Gastrocnemius medialis (tissue), 4 donors: ENCODE data around the gene ID3. TPM values are rescaled to one million over a fixed set of nuclear protein-coding genes. Genes with fewer than 3 reads are reported as not detected.

ENCODE experiments used
- ATAC-seq, 2 donors: fragments of 150-250 bp; one replicate each; pipeline ENCODE4 v1.9.1; 2016
- DNase-seq, 2 donors: peaks; one replicate each; pipeline ENCODE4 v3.0.0-alpha.2; 2019
- H3K27ac ChIP-seq, 4 donors: fragments of 200-600 bp; sonication (generic); 1 replicate in 1 of 4; 2 replicates in 3 of 4; pipeline ENCODE4 v1.5.1; 2016 to 2018; ENCODE audit warnings: mild to moderate bottlenecking in 2 of 4, moderate library complexity in 1 of 4
- H3K27me3 ChIP-seq, 3 donors: fragments of 200-600 bp; sonication (generic) in 2 of 3; 1 replicate in 1 of 3; 2 replicates in 2 of 3; pipeline versions ENCODE4 v1.5.1 to v1.6.0; 2016 to 2019; ENCODE audit warnings: mild to moderate bottlenecking in 1 of 3, moderate library complexity in 1 of 3
- H3K36me3 ChIP-seq, 2 donors: fragments of 200-600 bp; sonication (generic) in 1 of 2; one replicate each; pipeline ENCODE4 v1.5.1; 2017 to 2018
- H3K4me1 ChIP-seq, 2 donors: fragments of 200-600 bp; sonication (generic) in 1 of 2; one replicate each; pipeline ENCODE4 v1.5.1; 2016 to 2017; ENCODE audit warnings: mild to moderate bottlenecking in 2 of 2
- H3K4me3 ChIP-seq, 4 donors: fragments of 200-600 bp; sonication (generic) in 3 of 4; 1 replicate in 1 of 4; 2 replicates in 3 of 4; pipeline ENCODE4 v1.5.1; 2016 to 2019; ENCODE audit warnings: mild to moderate bottlenecking in 2 of 4
- H3K9me3 ChIP-seq, 3 donors: fragments of 200-600 bp; sonication (generic) in 2 of 3; 1 replicate in 1 of 3; 2 replicates in 2 of 3; pipeline ENCODE4 v1.5.1; 2016 to 2019
- POLR2A ChIP-seq, 2 donors: fragments of 450-650 bp; IDR thresholded peaks; one replicate each; pipeline ENCODE4 v1.6.1; 2017; ENCODE audit warnings: antibody characterized with exemption in 2 of 2, mild to moderate bottlenecking in 2 of 2, moderate library complexity in 2 of 2
- in situ Hi-C, 4 donors: fragments of 200-750 bp; cut with MboI; loops; one replicate each; pipeline versions ENCODE4 v1.15.0 to v1.8.0; 2017; ENCODE audit warnings: low sequenced_read_pairs in 4 of 4
- intact Hi-C: fragments of 100-400 bp; cut with DNase I; formaldehyde crosslinking; loops from one replicate; pipeline ENCODE4 v1.15.1; 2023; ENCODE audit warnings: low total_unique reads
- total RNA-seq, 4 donors: library from RNA; depleted of rRNA; stranded (reverse); fragments of >200 nt; gene quantifications; one replicate each; pipeline versions ENCODE4 v1.1.0 to v1.2.3, GENCODE V29; 2016
- TF ChIP-seq, protein P1 (sequence below), 5 experiments: fragments of 450-650 bp in 3 of 5; fragments of 200-600 bp in 2 of 5; sonication (generic) in 2 of 5; IDR thresholded peaks in 4 of 5; conservative IDR thresholded peaks in 1 of 5; 1 replicate in 4 of 5; 2 replicates in 1 of 5; pipeline ENCODE4 v1.5.1; 2016 to 2019; ENCODE audit warnings: antibody characterized with exemption in 5 of 5, mild to moderate bottlenecking in 3 of 5, moderate library complexity in 3 of 5

Gene ID3
- total RNA-seq, 4 donors from 2014 or later, result 67.9 to 124 (median 83.0) TPM

DNA sequence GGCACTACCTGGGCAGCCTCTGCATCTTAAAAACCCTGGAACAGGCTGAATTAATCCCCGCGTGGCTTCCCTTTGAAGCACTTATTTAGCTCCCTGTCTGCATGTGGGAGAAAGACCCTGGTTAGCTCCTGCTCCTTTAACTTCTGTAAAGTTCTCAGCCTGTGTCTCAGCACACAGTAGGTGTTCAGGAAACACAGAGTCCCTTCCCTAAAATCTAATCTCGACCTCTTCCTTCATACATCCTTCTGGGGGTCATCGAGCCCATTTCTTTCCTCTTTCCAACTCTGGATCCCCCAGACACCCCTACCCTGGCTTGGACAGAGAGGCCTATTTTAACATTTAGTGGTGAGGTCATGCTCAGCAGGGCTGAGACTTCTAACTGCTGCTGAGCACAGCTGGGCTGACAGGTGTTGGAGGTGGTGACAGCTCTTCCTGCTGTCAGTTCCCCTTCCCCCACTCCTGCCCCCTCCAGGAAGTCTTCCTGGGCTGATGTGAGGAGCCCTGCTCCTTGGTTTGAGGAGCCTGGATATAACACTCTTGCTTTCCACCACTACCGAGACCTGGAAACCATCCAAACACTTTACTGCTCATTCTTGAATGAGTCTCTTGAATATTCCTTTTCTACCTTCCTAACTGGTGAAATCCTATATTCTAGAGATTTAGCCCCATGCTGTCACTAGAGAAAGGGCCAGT is 33.6 kb downstream of the ID3 start:
- intact Hi-C loops, result no loop called here
- H3K4me3 ChIP-seq, result no peak overlapping the region
- no peaks in the 10 kb centered on the region for H3K9me3 ChIP-seq
- ATAC-seq, result no peak
- peaks cover 16% of the 10 kb centered on the region in 2 donors for H3K4me1 ChIP-seq
- no peaks in the 10 kb centered on the region for H3K36me3 ChIP-seq
- TF ChIP-seq, protein P1, sequence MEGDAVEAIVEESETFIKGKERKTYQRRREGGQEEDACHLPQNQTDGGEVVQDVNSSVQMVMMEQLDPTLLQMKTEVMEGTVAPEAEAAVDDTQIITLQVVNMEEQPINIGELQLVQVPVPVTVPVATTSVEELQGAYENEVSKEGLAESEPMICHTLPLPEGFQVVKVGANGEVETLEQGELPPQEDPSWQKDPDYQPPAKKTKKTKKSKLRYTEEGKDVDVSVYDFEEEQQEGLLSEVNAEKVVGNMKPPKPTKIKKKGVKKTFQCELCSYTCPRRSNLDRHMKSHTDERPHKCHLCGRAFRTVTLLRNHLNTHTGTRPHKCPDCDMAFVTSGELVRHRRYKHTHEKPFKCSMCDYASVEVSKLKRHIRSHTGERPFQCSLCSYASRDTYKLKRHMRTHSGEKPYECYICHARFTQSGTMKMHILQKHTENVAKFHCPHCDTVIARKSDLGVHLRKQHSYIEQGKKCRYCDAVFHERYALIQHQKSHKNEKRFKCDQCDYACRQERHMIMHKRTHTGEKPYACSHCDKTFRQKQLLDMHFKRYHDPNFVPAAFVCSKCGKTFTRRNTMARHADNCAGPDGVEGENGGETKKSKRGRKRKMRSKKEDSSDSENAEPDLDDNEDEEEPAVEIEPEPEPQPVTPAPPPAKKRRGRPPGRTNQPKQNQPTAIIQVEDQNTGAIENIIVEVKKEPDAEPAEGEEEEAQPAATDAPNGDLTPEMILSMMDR (IDR thresholded peaks at IDR 0.05 in 4 of 5, conservative IDR thresholded peaks at IDR 0.05 in 1 of 5), result no peak
- TF ChIP-seq POLR2A (IDR thresholded peaks at IDR 0.05), result no peak
- peaks cover 0 to 7% (median 4%) of the 10 kb centered on the region in 3 donors for H3K27me3 ChIP-seq
- in situ Hi-C loops, result no loop called here
- DNase-seq, result no peak
- no peak overlapping the region for H3K27ac ChIP-seq

- Histone ChIP-seq H3K36me3 (no peaks in the 10 kb centered on the region), H3K4me3 (no peak overlapping the region), H3K4me1 (peaks cover 11% of the 10 kb centered on the region in 2 donors), H3K27ac (no peak overlapping the region), H3K27me3 (no peaks in the 10 kb centered on the region), H3K9me3 (no peaks in the 10 kb centered on the region)
- DNase-seq, result no peak
- ATAC-seq, result no peak
- intact Hi-C loops (no loop called here), in situ Hi-C loops (no loop called here)
- no peak for TF ChIP-seq POLR2A (IDR thresholded peaks at IDR 0.05)
- TF ChIP-seq, protein P1 (IDR thresholded peaks at IDR 0.05 in 4 of 5, conservative IDR thresholded peaks at IDR 0.05 in 1 of 5), result no peak
Measured at GRCh38 chr1:23524716-23525401, 34.4 kb downstream of the ID3 start.

- no peaks in the 10 kb centered on the region for H3K9me3 ChIP-seq
- DNase-seq, result no peak
- in situ Hi-C loops (no loop called here), intact Hi-C loops (no loop called here)
- no peaks in the 10 kb centered on the region for H3K36me3 ChIP-seq
- no peak for ATAC-seq
- no peak overlapping the region for H3K27ac ChIP-seq
- H3K27me3 ChIP-seq, result no peaks in the 10 kb centered on the region
- TF ChIP-seq POLR2A (IDR thresholded peaks at IDR 0.05), result no peak
- TF ChIP-seq, protein P1 (IDR thresholded peaks at IDR 0.05 in 4 of 5, conservative IDR thresholded peaks at IDR 0.05 in 1 of 5), result no peak
- H3K4me1 ChIP-seq, result peaks cover 11% of the 10 kb centered on the region in 2 donors
- no peak overlapping the region for H3K4me3 ChIP-seq
Measured at GRCh38 chr1:23524163-23524562, 35.1 kb downstream of the ID3 start.

- no peaks in the 10 kb centered on the region for H3K4me1 ChIP-seq
- in situ Hi-C loops, result no loop called here
- H3K27ac ChIP-seq, result no peak overlapping the region
- TF ChIP-seq, protein P1 (IDR thresholded peaks at IDR 0.05 in 4 of 5, conservative IDR thresholded peaks at IDR 0.05 in 1 of 5), result no peak
- TF ChIP-seq POLR2A (IDR thresholded peaks at IDR 0.05), result no peak
- DNase-seq (no peak), ATAC-seq (no peak)
- no peaks in the 10 kb centered on the region for H3K9me3 ChIP-seq
- H3K27me3 ChIP-seq, result no peaks in the 10 kb centered on the region
- no peaks in the 10 kb centered on the region for H3K36me3 ChIP-seq
- H3K4me3 ChIP-seq, result no peak overlapping the region
- intact Hi-C loops, result no loop called here
Measured at GRCh38 chr1:23522244-23522982, 36.9 kb downstream of the ID3 start.
